ENCODE data around the gene CSK.

Gene CSK

DNA sequence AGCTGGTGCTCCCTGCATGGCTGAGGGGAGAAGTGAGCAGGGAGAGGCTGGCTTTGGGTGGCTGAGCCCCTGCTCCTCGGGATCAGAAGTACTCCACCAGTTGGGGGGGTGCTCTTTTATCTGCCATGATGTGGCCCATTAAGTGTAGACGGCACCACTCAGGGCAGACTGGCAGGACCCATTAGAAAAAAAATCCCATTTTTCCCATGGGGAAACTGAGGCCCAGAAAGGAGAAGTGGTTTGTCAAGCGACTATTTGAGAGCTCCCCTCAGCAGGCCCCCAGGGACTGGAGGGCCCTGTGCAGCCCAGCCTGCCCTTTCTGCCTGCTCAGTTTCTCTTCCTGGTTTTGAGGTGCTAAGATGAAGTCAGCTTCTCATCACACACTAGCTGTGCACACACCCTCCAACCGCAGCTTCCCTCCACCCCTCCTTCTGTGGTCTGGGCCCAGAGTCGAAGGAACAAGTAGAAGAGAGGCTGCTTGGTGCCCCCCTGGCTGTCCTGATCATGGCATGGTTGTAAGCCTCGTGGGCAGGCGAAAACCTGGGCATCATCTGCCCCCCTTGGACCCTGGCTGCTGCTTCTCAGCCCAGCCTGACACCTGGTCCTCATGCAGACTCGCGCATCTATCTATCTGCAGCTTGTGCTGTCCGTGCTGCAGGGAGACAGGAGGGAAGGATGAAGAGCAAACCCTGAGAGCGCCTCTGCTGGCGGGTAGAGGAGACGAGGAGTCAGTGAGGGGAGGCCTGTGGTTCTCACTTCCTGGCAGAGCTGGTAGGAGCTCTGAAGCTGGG lies 5.6 kb downstream of the CSK start:
- peak; percentile 78 for DNase-seq (ENCODE audit: low spot score)

- DNase-seq (ENCODE audit: low spot score), result no peak
Observed at GRCh38 chr15:74788042-74788682, 6.3 kb downstream of the CSK start.

DNA sequence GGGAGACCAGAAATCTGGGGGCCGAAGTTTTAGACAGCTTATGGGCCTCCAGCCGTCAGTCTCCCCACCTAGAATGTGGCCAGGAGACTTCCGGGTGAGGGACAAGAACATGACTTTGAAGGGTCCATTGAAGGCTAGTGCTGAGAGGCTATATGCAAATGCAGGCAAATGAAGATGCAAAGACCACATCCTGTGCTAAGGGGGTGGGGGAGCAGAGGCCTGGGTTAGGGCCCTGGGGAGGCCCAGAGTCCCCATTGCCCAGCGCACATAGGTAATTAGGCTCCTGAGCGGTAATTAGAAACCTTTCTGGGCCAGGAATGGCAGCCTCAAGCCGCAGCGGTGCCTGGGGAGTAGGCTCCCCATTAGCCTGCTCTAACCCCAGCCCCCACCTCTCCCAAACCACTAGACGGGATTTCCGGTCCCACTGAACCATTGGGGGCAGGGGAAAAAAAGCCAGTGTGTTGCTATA lies 6.8 kb downstream of the CSK start:
- no peak for DNase-seq (ENCODE audit: low spot score)

DNA sequence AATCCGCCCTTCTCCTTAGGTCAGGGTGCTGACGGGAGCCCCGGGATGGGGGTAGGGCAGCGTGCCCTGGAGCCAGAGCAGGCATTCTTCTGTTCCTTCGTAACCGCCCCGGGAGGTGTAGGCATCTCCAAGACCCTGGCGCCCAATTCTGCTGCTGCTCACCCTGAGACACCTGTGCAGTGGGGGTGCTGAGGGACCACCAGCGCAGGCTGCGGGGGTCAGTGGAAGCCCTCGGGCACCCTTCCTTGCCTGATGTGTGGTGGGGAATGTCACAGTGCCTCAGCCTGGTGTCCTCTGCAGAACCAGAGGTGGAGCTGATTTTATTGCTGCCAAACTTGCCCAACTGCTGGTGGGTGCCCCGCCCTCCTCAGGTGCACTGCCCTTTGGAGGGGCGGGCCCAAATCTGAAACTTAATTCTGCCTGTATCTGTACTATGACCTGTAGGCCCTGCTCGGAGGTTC lies 7.3 kb downstream of the CSK start:
- DNase-seq (ENCODE audit: low spot score), result no peak

- no peak for DNase-seq (ENCODE audit: low spot score)
Observed at GRCh38 chr15:74789741-74790079, 7.8 kb downstream of the CSK start.

GRCh38 chr15:74790080-74790916 lies 8.4 kb downstream of the CSK start:
- peak; percentile 81 for DNase-seq (ENCODE audit: low spot score)

DNA sequence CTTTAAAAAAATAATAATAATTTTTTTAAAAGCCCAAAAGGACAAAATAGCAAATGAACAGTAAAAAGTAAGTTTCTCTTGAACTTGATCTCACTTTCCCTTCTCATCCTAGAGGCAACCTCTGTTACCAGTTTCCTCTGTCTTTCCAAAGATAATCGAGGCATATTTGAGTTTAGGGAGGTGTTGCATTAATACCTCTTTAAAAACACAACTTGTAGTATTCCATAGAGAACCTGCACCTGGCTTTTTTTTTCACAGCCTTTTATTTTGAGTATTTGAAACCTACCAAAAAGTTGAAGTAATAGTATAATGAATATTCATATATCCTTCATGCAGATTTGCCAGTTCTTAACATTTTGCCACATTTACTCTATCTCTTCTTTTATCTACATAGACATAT lies 9.1 kb downstream of the CSK start:
- DNase-seq (ENCODE audit: low spot score), result no peak

DNA sequence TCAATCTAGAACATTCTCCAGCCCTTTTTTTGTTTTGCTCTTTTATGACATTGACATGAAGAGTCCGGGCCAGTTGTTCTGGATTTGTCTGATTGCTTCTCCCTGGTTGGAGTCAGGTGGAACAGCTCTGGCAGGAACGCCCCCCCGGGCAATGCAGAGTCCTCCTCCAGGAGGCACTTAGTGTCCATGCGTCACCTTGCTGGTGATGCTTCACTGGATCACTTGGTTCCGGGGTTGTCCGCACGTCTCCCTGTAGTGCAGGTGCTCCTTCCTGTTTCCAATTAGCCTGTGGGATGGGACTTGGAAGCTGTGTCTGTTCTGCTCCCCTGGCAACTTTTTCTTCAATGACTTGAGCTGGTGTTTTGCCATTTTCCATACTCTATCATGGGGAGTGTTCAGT lies 9.8 kb downstream of the CSK start:
- DNase-seq (ENCODE audit: low spot score), result no peak

GRCh38 chr15:74792227-74793016 lies 10.5 kb downstream of the CSK start:
- no peak for DNase-seq (ENCODE audit: low spot score)

- no peak for DNase-seq (ENCODE audit: low spot score)
Observed at GRCh38 chr15:74793135-74794028, 11.5 kb downstream of the CSK start.

- DNase-seq (ENCODE audit: low spot score), result no peak
Observed at GRCh38 chr15:74794248-74794969, 12.5 kb downstream of the CSK start.

DNA sequence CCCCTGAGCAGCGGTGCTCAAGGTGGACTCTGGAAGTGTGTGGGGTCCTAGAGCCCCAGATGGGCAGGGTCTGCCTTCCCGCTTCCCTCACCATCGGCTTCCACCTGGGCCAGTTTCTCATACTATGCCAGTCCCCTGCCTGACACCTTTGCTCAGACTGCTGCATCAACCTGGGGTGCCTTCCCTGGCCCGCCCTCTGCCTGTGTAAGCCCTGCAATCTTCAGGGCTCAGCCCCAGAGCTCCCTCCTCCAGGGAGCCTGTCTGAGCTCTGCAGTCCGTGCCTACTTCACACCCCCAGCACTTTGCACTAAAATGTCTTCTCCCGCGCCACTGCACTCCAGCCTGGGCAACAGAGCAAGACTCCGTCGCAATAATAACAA lies 13.1 kb downstream of the CSK start:
- no peak for DNase-seq (ENCODE audit: low spot score)

GRCh38 chr15:74795966-74796625 lies 14.2 kb downstream of the CSK start:
- DNase-seq (ENCODE audit: low spot score), result no peak

GRCh38 chr15:74798388-74799254 lies 16.7 kb downstream of the CSK start:
- no peak for DNase-seq (ENCODE audit: low spot score)

GRCh38 chr15:74799255-74799855 lies 17.5 kb downstream of the CSK start:
- DNase-seq (ENCODE audit: low spot score), result no peak

DNA sequence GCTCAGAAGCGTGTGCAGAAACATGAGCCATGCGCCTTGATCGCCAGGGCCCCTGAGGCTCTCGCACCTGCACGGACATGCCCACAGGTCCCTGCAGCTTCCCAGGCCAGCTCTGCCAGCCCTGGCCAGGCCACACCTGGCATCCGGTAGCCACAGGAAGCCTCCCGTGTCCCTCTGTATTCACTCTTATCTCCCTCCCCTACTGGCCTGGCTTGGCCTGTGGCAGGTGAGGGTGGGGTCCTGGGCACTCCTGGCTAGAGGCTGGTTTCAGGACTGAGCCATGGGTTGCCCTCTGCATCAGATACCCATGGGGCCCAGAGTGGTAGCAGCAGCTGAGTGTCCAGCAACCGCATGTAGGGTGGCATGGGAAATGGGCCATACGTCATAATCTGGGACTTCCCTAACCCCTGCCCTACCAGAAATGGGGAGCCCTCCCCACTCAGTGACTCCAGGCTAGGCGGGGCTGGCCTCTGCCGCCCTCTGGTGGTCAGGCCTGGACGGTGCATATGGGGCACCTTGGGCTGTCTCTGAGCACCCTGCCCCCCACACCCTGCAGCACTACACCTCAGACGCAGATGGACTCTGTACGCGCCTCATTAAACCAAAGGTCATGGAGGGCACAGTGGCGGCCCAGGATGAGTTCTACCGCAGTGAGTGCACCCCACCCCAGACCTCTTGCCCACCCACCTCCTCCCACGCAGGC lies 18.1 kb downstream of the CSK start:
- peak; percentile 95 for DNase-seq (ENCODE audit: low spot score)

DNA sequence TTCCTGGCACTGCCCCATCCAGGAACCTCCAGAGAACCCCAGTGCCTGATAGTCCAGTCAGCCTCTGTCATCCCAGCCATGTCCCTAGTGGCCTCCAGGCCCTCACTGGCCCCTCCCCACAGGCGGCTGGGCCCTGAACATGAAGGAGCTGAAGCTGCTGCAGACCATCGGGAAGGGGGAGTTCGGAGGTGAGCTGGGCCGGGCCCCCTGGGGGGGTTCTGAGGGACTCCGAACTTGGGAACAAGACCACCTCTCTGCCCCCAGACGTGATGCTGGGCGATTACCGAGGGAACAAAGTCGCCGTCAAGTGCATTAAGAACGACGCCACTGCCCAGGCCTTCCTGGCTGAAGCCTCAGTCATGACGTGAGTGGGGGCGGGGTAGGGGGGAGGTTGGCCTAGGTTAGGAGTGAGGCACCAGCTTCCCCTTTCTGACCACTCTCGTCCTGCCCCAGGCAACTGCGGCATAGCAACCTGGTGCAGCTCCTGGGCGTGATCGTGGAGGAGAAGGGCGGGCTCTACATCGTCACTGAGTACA lies 18.7 kb downstream of the CSK start:
- no peak for DNase-seq (ENCODE audit: low spot score)
